Measurements from ENCODE around the gene PDXK.

Gene PDXK

GRCh38 chr21:43739621-43740435 lies 20.9 kb downstream of the PDXK start:
- Histone ChIP-seq H4K8ac (ENCODE audit: low read depth, low read length) (no peak overlapping the region), H3K56ac (ENCODE audit: low read length) (peak overlapping the region; percentile 49), H2BK15ac (replicated peaks; ENCODE audit: low read depth) (no peak overlapping the region), H3K18ac (ENCODE audit: low read length) (no peak overlapping the region), H2BK5ac (ENCODE audit: low read length) (no peak overlapping the region), H3K4me3 (ENCODE audit: low read length) (no peak overlapping the region), H3K79me1 (ENCODE audit: low read length) (no peaks in the 10 kb centered on the region), H3K36me3 (ENCODE audit: control insufficient read depth, insufficient read depth, low read length) (peaks cover 3% of the 10 kb centered on the region), H3K4me2 (ENCODE audit: low read length) (no peak overlapping the region), H3K9ac (ENCODE audit: low read length) (no peak overlapping the region), H3K4ac (ENCODE audit: low read depth, low read length) (no peak overlapping the region), H3K23ac (ENCODE audit: low read length) (no peak overlapping the region), H3K4me1 (ENCODE audit: control insufficient read depth, low read depth, low read length) (no peaks in the 10 kb centered on the region), H4K5ac (ENCODE audit: low read length) (no peak overlapping the region), H3K27me3 (ENCODE audit: insufficient read depth, low read length, poor library complexity) (no peaks in the 10 kb centered on the region), H3K27ac (ENCODE audit: low read depth, low read length) (no peak overlapping the region), H3K79me2 (ENCODE audit: control insufficient read depth, insufficient read depth, low read length) (no peaks in the 10 kb centered on the region), H2BK120ac (ENCODE audit: low read depth, low read length) (no peak overlapping the region), H2AK5ac (ENCODE audit: low read length) (no peak overlapping the region)
- no peak for DNase-seq
- WGBS (ENCODE audit: extremely low coverage, insufficient coverage, low lambda C conversion rate) = no CpG with 5 or more reads among the region's 25 CpGs

GRCh38 chr21:43740497-43741156 lies 21.7 kb downstream of the PDXK start:
- no peaks in the 10 kb centered on the region for H3K4me1 ChIP-seq (ENCODE audit: control insufficient read depth, low read depth, low read length)
- H3K36me3 ChIP-seq (ENCODE audit: control insufficient read depth, insufficient read depth, low read length) = peaks cover 3% of the 10 kb centered on the region
- DNase-seq = peak; percentile 93

GRCh38 chr21:43741423-43742096 lies 22.6 kb downstream of the PDXK start:
- Histone ChIP-seq H3K27ac (ENCODE audit: low read depth, low read length) (no peak overlapping the region), H3K4me2 (ENCODE audit: low read length) (no peak overlapping the region), H2BK120ac (ENCODE audit: low read depth, low read length) (no peak overlapping the region), H2BK5ac (ENCODE audit: low read length) (no peak overlapping the region), H3K56ac (ENCODE audit: low read length) (no peak overlapping the region), H3K27me3 (ENCODE audit: insufficient read depth, low read length, poor library complexity) (no peaks in the 10 kb centered on the region), H3K36me3 (ENCODE audit: control insufficient read depth, insufficient read depth, low read length) (peaks cover 4% of the 10 kb centered on the region), H3K9ac (ENCODE audit: low read length) (no peak overlapping the region), H4K8ac (ENCODE audit: low read depth, low read length) (no peak overlapping the region), H2AK5ac (ENCODE audit: low read length) (no peak overlapping the region), H3K79me1 (ENCODE audit: low read length) (no peaks in the 10 kb centered on the region), H2BK15ac (replicated peaks; ENCODE audit: low read depth) (no peak overlapping the region), H3K23ac (ENCODE audit: low read length) (peak overlapping the region; percentile 17), H3K4me1 (ENCODE audit: control insufficient read depth, low read depth, low read length) (no peaks in the 10 kb centered on the region), H4K5ac (ENCODE audit: low read length) (no peak overlapping the region), H3K4me3 (ENCODE audit: low read length) (no peak overlapping the region), H3K4ac (ENCODE audit: low read depth, low read length) (no peak overlapping the region), H3K18ac (ENCODE audit: low read length) (no peak overlapping the region), H3K79me2 (ENCODE audit: control insufficient read depth, insufficient read depth, low read length) (no peaks in the 10 kb centered on the region)
- WGBS (ENCODE audit: extremely low coverage, insufficient coverage, low lambda C conversion rate) = no CpG with 5 or more reads among the region's 28 CpGs
- DNase-seq = peak; percentile 63

More at GRCh38 chr21:43740497-43741156, 21.7 kb downstream of the PDXK start:
- H3K18ac ChIP-seq (ENCODE audit: low read length) = no peak overlapping the region
- WGBS (ENCODE audit: extremely low coverage, insufficient coverage, low lambda C conversion rate) = no CpG with 5 or more reads among the region's 25 CpGs
- H3K56ac ChIP-seq (ENCODE audit: low read length) = peak overlapping the region; percentile 49
- no peaks in the 10 kb centered on the region for H3K27me3 ChIP-seq (ENCODE audit: insufficient read depth, low read length, poor library complexity)
- H2BK120ac ChIP-seq (ENCODE audit: low read depth, low read length) = no peak overlapping the region
- H3K4ac ChIP-seq (ENCODE audit: low read depth, low read length) = no peak overlapping the region
- no peak overlapping the region for H3K27ac ChIP-seq (ENCODE audit: low read depth, low read length)
- no peak overlapping the region for H3K9ac ChIP-seq (ENCODE audit: low read length)
- H2BK15ac ChIP-seq (replicated peaks; ENCODE audit: low read depth) = no peak overlapping the region
- H3K79me1 ChIP-seq (ENCODE audit: low read length) = no peaks in the 10 kb centered on the region
- no peak overlapping the region for H2BK5ac ChIP-seq (ENCODE audit: low read length)
- H3K4me2 ChIP-seq (ENCODE audit: low read length) = no peak overlapping the region
- no peak overlapping the region for H3K23ac ChIP-seq (ENCODE audit: low read length)
- no peak overlapping the region for H2AK5ac ChIP-seq (ENCODE audit: low read length)
- H3K4me3 ChIP-seq (ENCODE audit: low read length) = no peak overlapping the region
- no peak overlapping the region for H4K8ac ChIP-seq (ENCODE audit: low read depth, low read length)
- H4K5ac ChIP-seq (ENCODE audit: low read length) = no peak overlapping the region
- no peaks in the 10 kb centered on the region for H3K79me2 ChIP-seq (ENCODE audit: control insufficient read depth, insufficient read depth, low read length)

GRCh38 chr21:43743947-43744346 lies 25.0 kb downstream of the PDXK start:
- no peak overlapping the region for H3K23ac ChIP-seq (ENCODE audit: low read length)
- no peak overlapping the region for H3K56ac ChIP-seq (ENCODE audit: low read length)
- no peaks in the 10 kb centered on the region for H3K4me1 ChIP-seq (ENCODE audit: control insufficient read depth, low read depth, low read length)
- H2AK5ac ChIP-seq (ENCODE audit: low read length) = no peak overlapping the region
- no peak for DNase-seq
- H3K79me2 ChIP-seq (ENCODE audit: control insufficient read depth, insufficient read depth, low read length) = no peaks in the 10 kb centered on the region
- no peak overlapping the region for H4K5ac ChIP-seq (ENCODE audit: low read length)
- H3K4me3 ChIP-seq (ENCODE audit: low read length) = no peak overlapping the region
- H2BK5ac ChIP-seq (ENCODE audit: low read length) = no peak overlapping the region
- no peak overlapping the region for H2BK120ac ChIP-seq (ENCODE audit: low read depth, low read length)
- H3K9ac ChIP-seq (ENCODE audit: low read length) = no peak overlapping the region
- H3K27ac ChIP-seq (ENCODE audit: low read depth, low read length) = no peak overlapping the region
- H3K4me2 ChIP-seq (ENCODE audit: low read length) = no peak overlapping the region
- no peaks in the 10 kb centered on the region for H3K27me3 ChIP-seq (ENCODE audit: insufficient read depth, low read length, poor library complexity)
- H3K79me1 ChIP-seq (ENCODE audit: low read length) = no peaks in the 10 kb centered on the region
- H3K18ac ChIP-seq (ENCODE audit: low read length) = no peak overlapping the region
- H3K36me3 ChIP-seq (ENCODE audit: control insufficient read depth, insufficient read depth, low read length) = peaks cover 4% of the 10 kb centered on the region
- no peak overlapping the region for H2BK15ac ChIP-seq (replicated peaks; ENCODE audit: low read depth)
- no peak overlapping the region for H3K4ac ChIP-seq (ENCODE audit: low read depth, low read length)
- WGBS (ENCODE audit: extremely low coverage, insufficient coverage, low lambda C conversion rate) = no CpG with 5 or more reads among the region's 8 CpGs
- no peak overlapping the region for H4K8ac ChIP-seq (ENCODE audit: low read depth, low read length)

GRCh38 chr21:43744725-43745124 lies 25.8 kb downstream of the PDXK start:
- Histone ChIP-seq H3K79me1 (ENCODE audit: low read length) (no peaks in the 10 kb centered on the region), H3K4me2 (ENCODE audit: low read length) (no peak overlapping the region), H3K4me3 (ENCODE audit: low read length) (no peak overlapping the region), H3K4me1 (ENCODE audit: control insufficient read depth, low read depth, low read length) (no peaks in the 10 kb centered on the region), H3K23ac (ENCODE audit: low read length) (no peak overlapping the region), H3K18ac (ENCODE audit: low read length) (no peak overlapping the region), H2AK5ac (ENCODE audit: low read length) (no peak overlapping the region), H3K9ac (ENCODE audit: low read length) (no peak overlapping the region), H4K8ac (ENCODE audit: low read depth, low read length) (no peak overlapping the region), H3K56ac (ENCODE audit: low read length) (no peak overlapping the region), H3K27me3 (ENCODE audit: insufficient read depth, low read length, poor library complexity) (no peaks in the 10 kb centered on the region), H2BK5ac (ENCODE audit: low read length) (no peak overlapping the region), H3K4ac (ENCODE audit: low read depth, low read length) (no peak overlapping the region), H4K5ac (ENCODE audit: low read length) (no peak overlapping the region), H2BK15ac (replicated peaks; ENCODE audit: low read depth) (no peak overlapping the region), H2BK120ac (ENCODE audit: low read depth, low read length) (no peak overlapping the region), H3K79me2 (ENCODE audit: control insufficient read depth, insufficient read depth, low read length) (no peaks in the 10 kb centered on the region), H3K36me3 (ENCODE audit: control insufficient read depth, insufficient read depth, low read length) (peaks cover 4% of the 10 kb centered on the region), H3K27ac (ENCODE audit: low read depth, low read length) (no peak overlapping the region)
- no CpG with 5 or more reads among the region's 18 CpGs for WGBS (ENCODE audit: extremely low coverage, insufficient coverage, low lambda C conversion rate)
- no peak for DNase-seq
